Measurements from ENCODE around the gene GALNT9. TPM values are rescaled to one million over a fixed set of nuclear protein-coding genes. Genes with fewer than 3 reads are reported as not detected.

GALNT9 gene
- polyA plus RNA-seq, 2 of the 4 experiments (the other 2 are of a cell fraction): 0.66 to 2.8 TPM

DNA sequence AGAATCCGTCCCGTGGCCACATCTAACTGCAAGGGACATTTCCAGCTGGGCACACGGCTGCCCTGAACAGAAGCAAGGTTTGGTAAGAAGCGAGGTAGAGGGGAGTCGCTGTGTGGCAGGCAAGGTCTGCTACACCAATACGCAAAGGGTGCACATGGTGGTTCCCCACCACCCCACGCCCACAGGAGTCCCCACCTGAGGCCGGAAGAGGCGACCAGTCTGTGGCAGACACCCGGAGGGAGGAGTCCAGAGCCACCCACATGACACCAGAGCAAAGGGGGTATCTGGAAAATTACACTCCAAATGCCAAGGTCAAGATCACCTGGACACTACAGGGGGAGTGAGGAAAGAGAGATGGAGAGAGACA is 47.1 kb upstream of the GALNT9 start:
- H3K9me3 ChIP-seq: peaks cover 8% of the 10 kb centered on the region; the same call in 2 of the 3 replicates
- no peak overlapping the region for H3K4me2 ChIP-seq
- H3K4me1 ChIP-seq: 0 out of 3 replicates have a peak, but pooled peaks cover 3% of the 10 kb centered on the region
- ChIA-PET POLR2A (no interaction called here), CTCF (no interaction called here)
- ATAC-seq (peak in 1 of 2 experiments; percentile 19; a peak in 2 of 6 replicates), FAIRE-seq (no peak), DNase-seq (ENCODE audit: low read depth in 1 of 2, low spot score in 1 of 2) (no peak)
- no peak overlapping the region for H3K27ac ChIP-seq
- no peak overlapping the region for H3K4me3 ChIP-seq
- WGBS (ENCODE audit: missing lambda C conversion rate): 55% methylated on average over 10 of the region's 10 CpGs
- TF ChIP-seq MAZ (IDR thresholded peaks at IDR 0.05; ENCODE audit: borderline replicate concordance, low read depth, low read length) (no peak), BHLHE40 (IDR thresholded peaks at IDR 0.05; ENCODE audit: low read depth, low read length) (no peak)
- TF ChIP-seq, protein P1, sequence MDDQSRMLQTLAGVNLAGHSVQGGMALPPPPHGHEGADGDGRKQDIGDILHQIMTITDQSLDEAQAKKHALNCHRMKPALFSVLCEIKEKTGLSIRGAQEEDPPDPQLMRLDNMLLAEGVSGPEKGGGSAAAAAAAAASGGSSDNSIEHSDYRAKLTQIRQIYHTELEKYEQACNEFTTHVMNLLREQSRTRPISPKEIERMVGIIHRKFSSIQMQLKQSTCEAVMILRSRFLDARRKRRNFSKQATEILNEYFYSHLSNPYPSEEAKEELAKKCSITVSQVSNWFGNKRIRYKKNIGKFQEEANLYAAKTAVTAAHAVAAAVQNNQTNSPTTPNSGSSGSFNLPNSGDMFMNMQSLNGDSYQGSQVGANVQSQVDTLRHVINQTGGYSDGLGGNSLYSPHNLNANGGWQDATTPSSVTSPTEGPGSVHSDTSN (IDR thresholded peaks at IDR 0.05): no peak
- TF ChIP-seq, protein P2, sequence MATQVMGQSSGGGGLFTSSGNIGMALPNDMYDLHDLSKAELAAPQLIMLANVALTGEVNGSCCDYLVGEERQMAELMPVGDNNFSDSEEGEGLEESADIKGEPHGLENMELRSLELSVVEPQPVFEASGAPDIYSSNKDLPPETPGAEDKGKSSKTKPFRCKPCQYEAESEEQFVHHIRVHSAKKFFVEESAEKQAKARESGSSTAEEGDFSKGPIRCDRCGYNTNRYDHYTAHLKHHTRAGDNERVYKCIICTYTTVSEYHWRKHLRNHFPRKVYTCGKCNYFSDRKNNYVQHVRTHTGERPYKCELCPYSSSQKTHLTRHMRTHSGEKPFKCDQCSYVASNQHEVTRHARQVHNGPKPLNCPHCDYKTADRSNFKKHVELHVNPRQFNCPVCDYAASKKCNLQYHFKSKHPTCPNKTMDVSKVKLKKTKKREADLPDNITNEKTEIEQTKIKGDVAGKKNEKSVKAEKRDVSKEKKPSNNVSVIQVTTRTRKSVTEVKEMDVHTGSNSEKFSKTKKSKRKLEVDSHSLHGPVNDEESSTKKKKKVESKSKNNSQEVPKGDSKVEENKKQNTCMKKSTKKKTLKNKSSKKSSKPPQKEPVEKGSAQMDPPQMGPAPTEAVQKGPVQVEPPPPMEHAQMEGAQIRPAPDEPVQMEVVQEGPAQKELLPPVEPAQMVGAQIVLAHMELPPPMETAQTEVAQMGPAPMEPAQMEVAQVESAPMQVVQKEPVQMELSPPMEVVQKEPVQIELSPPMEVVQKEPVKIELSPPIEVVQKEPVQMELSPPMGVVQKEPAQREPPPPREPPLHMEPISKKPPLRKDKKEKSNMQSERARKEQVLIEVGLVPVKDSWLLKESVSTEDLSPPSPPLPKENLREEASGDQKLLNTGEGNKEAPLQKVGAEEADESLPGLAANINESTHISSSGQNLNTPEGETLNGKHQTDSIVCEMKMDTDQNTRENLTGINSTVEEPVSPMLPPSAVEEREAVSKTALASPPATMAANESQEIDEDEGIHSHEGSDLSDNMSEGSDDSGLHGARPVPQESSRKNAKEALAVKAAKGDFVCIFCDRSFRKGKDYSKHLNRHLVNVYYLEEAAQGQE (IDR thresholded peaks at IDR 0.05): no peak

DNA sequence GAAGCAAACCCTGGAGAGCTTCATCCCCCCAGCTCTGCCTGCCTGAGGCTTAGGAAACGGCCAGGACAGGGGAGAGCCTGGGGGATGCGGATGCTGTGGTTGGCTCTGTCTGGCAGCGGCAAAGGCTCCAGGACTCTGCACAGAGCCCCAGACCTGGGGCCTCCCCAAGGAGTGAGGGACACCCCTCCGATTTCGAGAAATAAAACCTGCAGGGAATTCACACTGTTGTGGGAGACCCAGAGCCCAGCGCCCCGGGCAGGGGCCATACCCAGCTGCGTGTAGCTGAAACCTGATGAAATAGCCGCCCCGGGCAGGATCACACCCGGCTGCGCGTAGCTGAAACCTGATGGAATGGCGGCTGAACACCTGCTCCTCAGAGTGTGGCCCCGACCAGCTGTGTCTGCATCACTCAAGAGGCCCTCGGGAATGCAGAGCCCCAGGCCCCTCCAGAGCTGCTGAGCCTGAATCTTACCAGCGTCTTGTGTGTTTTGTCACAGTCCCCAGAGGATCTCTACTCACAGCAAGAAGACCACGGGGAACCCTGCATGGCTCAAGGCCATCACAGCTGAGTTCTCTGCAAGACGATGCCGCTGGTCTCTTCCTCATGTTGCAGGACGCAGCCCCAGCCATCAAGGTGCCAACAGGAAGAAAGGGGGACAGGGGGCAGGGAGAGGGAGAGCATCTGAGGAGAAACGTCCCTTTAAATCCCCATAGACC is 46.5 kb upstream of the GALNT9 start:
- ChIA-PET CTCF (no interaction called here), POLR2A (no interaction called here)
- 79% methylated on average over 19 of the region's 22 CpGs for WGBS (ENCODE audit: missing lambda C conversion rate)
- FAIRE-seq: no peak
- TF ChIP-seq, protein P3, sequence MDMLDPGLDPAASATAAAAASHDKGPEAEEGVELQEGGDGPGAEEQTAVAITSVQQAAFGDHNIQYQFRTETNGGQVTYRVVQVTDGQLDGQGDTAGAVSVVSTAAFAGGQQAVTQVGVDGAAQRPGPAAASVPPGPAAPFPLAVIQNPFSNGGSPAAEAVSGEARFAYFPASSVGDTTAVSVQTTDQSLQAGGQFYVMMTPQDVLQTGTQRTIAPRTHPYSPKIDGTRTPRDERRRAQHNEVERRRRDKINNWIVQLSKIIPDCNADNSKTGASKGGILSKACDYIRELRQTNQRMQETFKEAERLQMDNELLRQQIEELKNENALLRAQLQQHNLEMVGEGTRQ (IDR thresholded peaks at IDR 0.05): no peak
- TF ChIP-seq, protein P4, sequence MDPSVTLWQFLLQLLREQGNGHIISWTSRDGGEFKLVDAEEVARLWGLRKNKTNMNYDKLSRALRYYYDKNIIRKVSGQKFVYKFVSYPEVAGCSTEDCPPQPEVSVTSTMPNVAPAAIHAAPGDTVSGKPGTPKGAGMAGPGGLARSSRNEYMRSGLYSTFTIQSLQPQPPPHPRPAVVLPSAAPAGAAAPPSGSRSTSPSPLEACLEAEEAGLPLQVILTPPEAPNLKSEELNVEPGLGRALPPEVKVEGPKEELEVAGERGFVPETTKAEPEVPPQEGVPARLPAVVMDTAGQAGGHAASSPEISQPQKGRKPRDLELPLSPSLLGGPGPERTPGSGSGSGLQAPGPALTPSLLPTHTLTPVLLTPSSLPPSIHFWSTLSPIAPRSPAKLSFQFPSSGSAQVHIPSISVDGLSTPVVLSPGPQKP (IDR thresholded peaks at IDR 0.05; ENCODE audit: low read depth, low read length): no peak
- TF ChIP-seq JUNB (IDR thresholded peaks at IDR 0.05) (no peak), NFE2L2 (conservative IDR thresholded peaks at IDR 0.05; ENCODE audit: low read length) (no peak), GATA3 (IDR thresholded peaks at IDR 0.05; ENCODE audit: borderline replicate concordance) (no peak), ESRRA (IDR thresholded peaks at IDR 0.05; ENCODE audit: borderline replicate concordance, low read length) (no peak), CEBPB (IDR thresholded peaks at IDR 0.05) (no peak), HDAC2 (IDR thresholded peaks at IDR 0.05) (no peak), HOXA7 (CRISPR knock-in tag; IDR thresholded peaks at IDR 0.05) (no peak), MYC (IDR thresholded peaks at IDR 0.05; ENCODE audit: borderline replicate concordance, low read length) (no peak), RFX5 (IDR thresholded peaks at IDR 0.05) (no peak), MAZ (IDR thresholded peaks at IDR 0.05; ENCODE audit: borderline replicate concordance, low read depth, low read length) (no peak), MAFK (IDR thresholded peaks at IDR 0.05; ENCODE audit: partially characterized antibody) (no peak), ZNF302 (CRISPR knock-in tag; IDR thresholded peaks at IDR 0.05) (no peak)
- TF ChIP-seq, protein P5, sequence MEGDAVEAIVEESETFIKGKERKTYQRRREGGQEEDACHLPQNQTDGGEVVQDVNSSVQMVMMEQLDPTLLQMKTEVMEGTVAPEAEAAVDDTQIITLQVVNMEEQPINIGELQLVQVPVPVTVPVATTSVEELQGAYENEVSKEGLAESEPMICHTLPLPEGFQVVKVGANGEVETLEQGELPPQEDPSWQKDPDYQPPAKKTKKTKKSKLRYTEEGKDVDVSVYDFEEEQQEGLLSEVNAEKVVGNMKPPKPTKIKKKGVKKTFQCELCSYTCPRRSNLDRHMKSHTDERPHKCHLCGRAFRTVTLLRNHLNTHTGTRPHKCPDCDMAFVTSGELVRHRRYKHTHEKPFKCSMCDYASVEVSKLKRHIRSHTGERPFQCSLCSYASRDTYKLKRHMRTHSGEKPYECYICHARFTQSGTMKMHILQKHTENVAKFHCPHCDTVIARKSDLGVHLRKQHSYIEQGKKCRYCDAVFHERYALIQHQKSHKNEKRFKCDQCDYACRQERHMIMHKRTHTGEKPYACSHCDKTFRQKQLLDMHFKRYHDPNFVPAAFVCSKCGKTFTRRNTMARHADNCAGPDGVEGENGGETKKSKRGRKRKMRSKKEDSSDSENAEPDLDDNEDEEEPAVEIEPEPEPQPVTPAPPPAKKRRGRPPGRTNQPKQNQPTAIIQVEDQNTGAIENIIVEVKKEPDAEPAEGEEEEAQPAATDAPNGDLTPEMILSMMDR (IDR thresholded peaks at IDR 0.05): no peak
- no peak for DNase-seq (ENCODE audit: low read depth in 1 of 2, low spot score in 1 of 2)
- no peak; a peak in 2 of 6 replicates for ATAC-seq
- H3K4me3 ChIP-seq: no peak overlapping the region
- H3K4me2 ChIP-seq: no peak overlapping the region
- H3K9me3 ChIP-seq: peaks cover 13% of the 10 kb centered on the region; the same call in 2 of the 3 replicates
- 0 out of 3 replicates have a peak, but pooled peaks cover 3% of the 10 kb centered on the region for H3K4me1 ChIP-seq
- no peak overlapping the region for H3K27ac ChIP-seq

All from A549 (cell line).